A549 (cell line): ENCODE measurements around the gene ARPP21. TPM values are rescaled to one million over a fixed set of nuclear protein-coding genes. Genes with fewer than 3 reads are reported as not detected.

Experiments used
- ATAC-seq, 2 experiments: fragments of 200-7000 bp in 1 of 2; fragments of >200 bp in 1 of 2; cut with Nextera tagmentation in 1 of 2; cut with Tn5 transposase in 1 of 2; 3 replicates each; pipeline versions ENCODE4 v1.8.0 to v1.9.1; 2018 to 2020; ENCODE audit warnings: mild to moderate bottlenecking in 1 of 2, moderate library complexity in 1 of 2
- CTCF ChIA-PET: fragments of 300-600 bp; sonication (Branson Sonifier 250); formaldehyde crosslinking; extraction: SDS; loops from one replicate; lab custom pipeline; 2021; ENCODE audit warnings: antibody characterized with exemption, inconsistent platforms; lab: Yijun Ruan, JAX
- POLR2A ChIA-PET: fragments of 350-600 bp; formaldehyde crosslinking; extraction: SDS; loops from one replicate; lab custom pipeline; 2021; ENCODE audit warnings: antibody characterized with exemption, inconsistent platforms; lab: Yijun Ruan, JAX
- DNase-seq, 2 experiments: peaks; one replicate each; pipeline versions ENCODE4 v3.0.0 to v3.0.0-alpha.2; 2011 to 2016; ENCODE audit warnings: low read depth in 1 of 2, low spot score in 1 of 2
- FAIRE-seq: peaks from 2 replicates; lab custom pipeline; 2011; peaks lifted over from hg19 to GRCh38; lab: Jason Lieb, UNC
- H3K27ac ChIP-seq, 2 experiments: fragments of >200 bp; sonication (Bioruptor Twin); formaldehyde crosslinking; 3 replicates each; pipeline ENCODE4 v1.5.1; 2016 to 2017
- H3K4me1 ChIP-seq: fragments of >200 bp; sonication (Bioruptor Twin); formaldehyde crosslinking; 3 replicates; pipeline ENCODE4 v1.6.1; 2016
- H3K4me2 ChIP-seq: fragments of >200 bp; sonication (Bioruptor Twin); formaldehyde crosslinking; 3 replicates; pipeline ENCODE4 v1.6.1; 2016
- H3K4me3 ChIP-seq: fragments of >200 bp; sonication (Bioruptor Twin); formaldehyde crosslinking; 3 replicates; pipeline ENCODE4 v1.5.1; 2016
- H3K9me3 ChIP-seq: fragments of >200 bp; sonication (Bioruptor Twin); formaldehyde crosslinking; 3 replicates; pipeline ENCODE4 v1.6.1; 2016
- CHD4 ChIP-seq: fragments of 200-600 bp; sonication (generic); IDR thresholded peaks from 2 replicates; pipeline ENCODE4 v1.6.1; 2016; ENCODE audit warnings: antibody characterized with exemption, mild to moderate bottlenecking, borderline replicate concordance
- CTCF ChIP-seq: fragments of >200 bp; sonication (Bioruptor Twin); formaldehyde crosslinking; IDR thresholded peaks from 3 replicates; pipeline ENCODE4 v1.5.1; 2016
- EHF ChIP-seq: fragments of 250-450 bp; sonication (Bioruptor Pico); IDR thresholded peaks from 2 replicates; pipeline ENCODE4 v1.5.0; 2020; ENCODE audit warnings: mild to moderate bottlenecking
- EP300 ChIP-seq, 2 experiments: fragments of >200 bp; sonication (Bioruptor Twin); formaldehyde crosslinking; IDR thresholded peaks; 2 replicates in 1 of 2; 3 replicates in 1 of 2; pipeline ENCODE4 v1.6.1; 2016 to 2017
- ESRRA ChIP-seq: fragments of 150-350 bp; IDR thresholded peaks from 2 replicates; pipeline ENCODE4 v1.6.1; 2014; ENCODE audit warnings: mild to moderate bottlenecking, low read length, borderline replicate concordance
- FOSB ChIP-seq: fragments of 250-450 bp; sonication (Bioruptor Pico); IDR thresholded peaks from 2 replicates; pipeline ENCODE4 v1.5.0; 2020; ENCODE audit warnings: mild to moderate bottlenecking, moderate library complexity
- FOSL2 ChIP-seq, 2 experiments: fragments of 450-650 bp in 1 of 2; fragments of >200 bp in 1 of 2; sonication (Bioruptor Twin) in 1 of 2; formaldehyde crosslinking; IDR thresholded peaks; 2 replicates each; pipeline versions ENCODE4 v1.5.0 to v1.6.1; 2016 to 2020; ENCODE audit warnings: mild to moderate bottlenecking in 1 of 2, moderate library complexity in 1 of 2
- GATA3 ChIP-seq: IDR thresholded peaks from 2 replicates; pipeline ENCODE4 v1.6.1; 2012; ENCODE audit warnings: borderline replicate concordance
- HDAC2 ChIP-seq: fragments of 200-600 bp; sonication (generic); IDR thresholded peaks from 2 replicates; pipeline ENCODE4 v1.6.1; 2016
- HOXA7 ChIP-seq: fragments of 250-450 bp; sonication (Bioruptor Pico); IDR thresholded peaks from 2 replicates; pipeline ENCODE4 v1.5.0; 2020; ENCODE audit warnings: mild to moderate bottlenecking, moderate library complexity
- HOXB13 ChIP-seq: fragments of 250-450 bp; sonication (Bioruptor Pico); IDR thresholded peaks from 2 replicates; pipeline ENCODE4 v1.5.0; 2020; ENCODE audit warnings: low read depth, mild to moderate bottlenecking, moderate library complexity
- JUNB ChIP-seq: fragments of >200 bp; sonication (Bioruptor Twin); formaldehyde crosslinking; IDR thresholded peaks from 2 replicates; pipeline ENCODE4 v1.6.1; 2016
- KDM1A ChIP-seq: fragments of 200-600 bp; sonication (generic); IDR thresholded peaks from 2 replicates; pipeline ENCODE4 v1.6.1; 2016; ENCODE audit warnings: low read depth, mild to moderate bottlenecking
- KDM5A ChIP-seq: fragments of 200-600 bp; sonication (generic); IDR thresholded peaks from 2 replicates; pipeline ENCODE4 v1.6.1; 2016; ENCODE audit warnings: antibody characterized with exemption, mild to moderate bottlenecking
- MAX ChIP-seq: IDR thresholded peaks from 2 replicates; pipeline ENCODE4 v1.6.1; 2012
- MYC ChIP-seq: IDR thresholded peaks from 2 replicates; pipeline ENCODE4 v1.6.1; 2012; ENCODE audit warnings: mild to moderate bottlenecking, inconsistent platforms, low read length, improper control_type of control experiment, borderline replicate concordance
- PHF8 ChIP-seq: fragments of 200-600 bp; sonication (generic); IDR thresholded peaks from 2 replicates; pipeline ENCODE4 v1.6.1; 2016; ENCODE audit warnings: low read depth, mild to moderate bottlenecking, antibody characterized with exemption, moderate library complexity, borderline replicate concordance
- POLR2AphosphoS2 ChIP-seq: conservative IDR thresholded peaks from 2 replicates; pipeline ENCODE4 v1.6.1; 2012; ENCODE audit warnings: low read length, improper control_type of control experiment, inconsistent platforms
- RCOR1 ChIP-seq: fragments of 150-350 bp; IDR thresholded peaks from 2 replicates; pipeline ENCODE4 v1.6.1; 2014; ENCODE audit warnings: antibody characterized with exemption, low read length, low read depth
- TFCP2L1 ChIP-seq: fragments of 250-450 bp; sonication (Bioruptor Pico); IDR thresholded peaks from 2 replicates; pipeline ENCODE4 v1.5.0; 2021; ENCODE audit warnings: mild to moderate bottlenecking
- TP53 ChIP-seq: fragments of 250-450 bp; sonication (Bioruptor Pico); IDR thresholded peaks from 2 replicates; pipeline ENCODE4 v1.5.0; 2021; ENCODE audit warnings: mild to moderate bottlenecking, moderate library complexity
- ZC3H11A ChIP-seq: fragments of 450-650 bp; IDR thresholded peaks from 2 replicates; pipeline ENCODE4 v1.6.1; 2014; ENCODE audit warnings: antibody characterized with exemption, mild to moderate bottlenecking
- ZFP36 ChIP-seq: fragments of 450-650 bp; IDR thresholded peaks from 2 replicates; pipeline ENCODE4 v1.6.1; 2014; ENCODE audit warnings: borderline replicate concordance; ENCODE audit not compliant: partially characterized antibody
- ZNF302 ChIP-seq: fragments of 250-450 bp; sonication (Bioruptor Pico); IDR thresholded peaks from 2 replicates; pipeline ENCODE4 v1.9.0; 2021; ENCODE audit warnings: inconsistent platforms, mild to moderate bottlenecking, moderate library complexity
- ZSCAN20 ChIP-seq: fragments of 250-450 bp; sonication (Bioruptor Pico); IDR thresholded peaks from 2 replicates; pipeline ENCODE4 v1.8.0; 2022; ENCODE audit warnings: mild to moderate bottlenecking, moderate library complexity
- WGBS: methylation state at CpG from one replicate; pipeline ENCODE4 v1.1.6; 2017; ENCODE audit errors: missing lambda C conversion rate; 5-methylcytosine and 5-hydroxymethylcytosine counted together
- polyA plus RNA-seq, 4 experiments: library from polyadenylated mRNA; depleted of rRNA in 3 of 4; stranded (reverse); fragments of >200 nt; fragmentation: RNase III in 1 of 4; extraction: RNeasy Plus Mini Kit Qiagen cat#74134 plus additional on column Dnase treatment in 1 of 4; gene quantifications; 2 replicates in 3 of 4; 3 replicates in 1 of 4; pipeline ENCODE4 v1.2.3, GENCODE V29; 2011 to 2017
- TF ChIP-seq, protein P1 (sequence below): fragments of 450-650 bp; IDR thresholded peaks from 2 replicates; pipeline ENCODE4 v1.6.1; 2014; ENCODE audit warnings: antibody characterized with exemption
- TF ChIP-seq, protein P2 (sequence below): fragments of 150-350 bp; IDR thresholded peaks from 2 replicates; pipeline ENCODE4 v1.6.1; 2014; ENCODE audit warnings: low read depth, mild to moderate bottlenecking, low read length

ARPP21 gene
- polyA plus RNA-seq, 2 of the 4 experiments (the other 2 are of a cell fraction): 0.03 TPM; not detected in 1

GRCh38 chr3:35705904-35706303, 66.6 kb downstream of the ARPP21 start:
- no peak for FAIRE-seq
- H3K27ac ChIP-seq: no peak overlapping the region
- WGBS: 39% methylated on average over 3 of the region's 3 CpGs
- no peaks in the 10 kb centered on the region for H3K9me3 ChIP-seq
- CTCF ChIA-PET: no interaction called here
- no peak overlapping the region for H3K4me3 ChIP-seq
- no peak overlapping the region for H3K4me2 ChIP-seq
- no peaks in the 10 kb centered on the region for H3K4me1 ChIP-seq
- DNase-seq: no peak
- TF ChIP-seq HOXA7 (CRISPR knock-in tag) (no peak), ZC3H11A (no peak), POLR2AphosphoS2 (no peak), HOXB13 (CRISPR knock-in tag) (no peak), FOSL2 (IDR thresholded peaks at IDR 0.05) (no peak), FOSL2 (CRISPR knock-in tag; IDR thresholded peaks at IDR 0.05) (no peak), EP300 (IDR thresholded peaks at IDR 0.05) (no peak), TP53 (CRISPR knock-in tag) (no peak), KDM5A (no peak), GATA3 (no peak), RCOR1 (no peak), MYC (no peak), CHD4 (no peak), JUNB (no peak)
- TF ChIP-seq, protein P1, sequence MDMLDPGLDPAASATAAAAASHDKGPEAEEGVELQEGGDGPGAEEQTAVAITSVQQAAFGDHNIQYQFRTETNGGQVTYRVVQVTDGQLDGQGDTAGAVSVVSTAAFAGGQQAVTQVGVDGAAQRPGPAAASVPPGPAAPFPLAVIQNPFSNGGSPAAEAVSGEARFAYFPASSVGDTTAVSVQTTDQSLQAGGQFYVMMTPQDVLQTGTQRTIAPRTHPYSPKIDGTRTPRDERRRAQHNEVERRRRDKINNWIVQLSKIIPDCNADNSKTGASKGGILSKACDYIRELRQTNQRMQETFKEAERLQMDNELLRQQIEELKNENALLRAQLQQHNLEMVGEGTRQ: no peak
- TF ChIP-seq, protein P2, sequence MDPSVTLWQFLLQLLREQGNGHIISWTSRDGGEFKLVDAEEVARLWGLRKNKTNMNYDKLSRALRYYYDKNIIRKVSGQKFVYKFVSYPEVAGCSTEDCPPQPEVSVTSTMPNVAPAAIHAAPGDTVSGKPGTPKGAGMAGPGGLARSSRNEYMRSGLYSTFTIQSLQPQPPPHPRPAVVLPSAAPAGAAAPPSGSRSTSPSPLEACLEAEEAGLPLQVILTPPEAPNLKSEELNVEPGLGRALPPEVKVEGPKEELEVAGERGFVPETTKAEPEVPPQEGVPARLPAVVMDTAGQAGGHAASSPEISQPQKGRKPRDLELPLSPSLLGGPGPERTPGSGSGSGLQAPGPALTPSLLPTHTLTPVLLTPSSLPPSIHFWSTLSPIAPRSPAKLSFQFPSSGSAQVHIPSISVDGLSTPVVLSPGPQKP: no peak
- no peak for ATAC-seq
- POLR2A ChIA-PET: no interaction called here

GRCh38 chr3:35707904-35708303, 68.6 kb downstream of the ARPP21 start:
- POLR2A ChIA-PET: no interaction called here
- DNase-seq (peak in 1 of 2 experiments; percentile 4), ATAC-seq (no peak), FAIRE-seq (no peak)
- 35% methylated on average over 3 of the region's 3 CpGs for WGBS
- H3K4me3 ChIP-seq: no peak overlapping the region
- no peaks in the 10 kb centered on the region for H3K4me1 ChIP-seq
- CTCF ChIA-PET: no interaction called here
- no peak overlapping the region for H3K4me2 ChIP-seq
- TF ChIP-seq, protein P2: no peak
- no peak for TF ChIP-seq CHD4
- no peak for TF ChIP-seq EHF (CRISPR knock-in tag)
- TF ChIP-seq ZNF302 (CRISPR knock-in tag): no peak
- TF ChIP-seq PHF8: no peak
- no peak for TF ChIP-seq TP53 (CRISPR knock-in tag)
- TF ChIP-seq ESRRA: no peak
- no peak for TF ChIP-seq ZFP36
- TF ChIP-seq MAX: no peak
- no peak for TF ChIP-seq GATA3
- TF ChIP-seq KDM1A: no peak
- TF ChIP-seq ZC3H11A: no peak
- TF ChIP-seq FOSB (CRISPR knock-in tag): no peak
- TF ChIP-seq CTCF: no peak
- TF ChIP-seq ZSCAN20 (CRISPR knock-in tag): no peak
- no peak for TF ChIP-seq RCOR1
- no peak for TF ChIP-seq TFCP2L1
- no peak for TF ChIP-seq HDAC2
- H3K27ac ChIP-seq: no peak overlapping the region
- H3K9me3 ChIP-seq: no peaks in the 10 kb centered on the region
